Panc1 (cell line): ENCODE results near the gene TGM6.

Source experiments
- CTCF ChIP-seq: fragments of 450-650 bp; IDR thresholded peaks from 2 replicates; pipeline ENCODE4 v1.5.1; 2017; ENCODE audit warnings: mild to moderate bottlenecking
- POLR2AphosphoS5 ChIP-seq: IDR thresholded peaks from 2 replicates; pipeline ENCODE4 v1.6.1; 2012; ENCODE audit warnings: mild to moderate bottlenecking, low read depth, low read length, moderate library complexity
- SIN3A ChIP-seq: IDR thresholded peaks from 2 replicates; pipeline ENCODE4 v1.6.1; 2012; ENCODE audit warnings: low read depth, mild to moderate bottlenecking, low read length, moderate library complexity, borderline replicate concordance; ENCODE audit not compliant: insufficient read depth
- TCF7L2 ChIP-seq: IDR thresholded peaks from 2 replicates; pipeline ENCODE4 v1.6.1; 2011; ENCODE audit warnings: mild to moderate bottlenecking, low read depth, low read length, inconsistent platforms
- TF ChIP-seq, protein P1 (sequence below), 2 experiments: IDR thresholded peaks; 2 replicates each; pipeline ENCODE4 v1.6.1; 2011 to 2012; ENCODE audit warnings: low read depth in 2 of 2, control low read depth in 1 of 2, low read length in 1 of 2, mild to moderate bottlenecking in 1 of 2, moderate library complexity in 1 of 2; ENCODE audit not compliant: insufficient read depth in 1 of 2

- no peak for TF ChIP-seq POLR2AphosphoS5
- no peak for TF ChIP-seq CTCF
- TF ChIP-seq SIN3A = no peak
- TF ChIP-seq, protein P1, sequence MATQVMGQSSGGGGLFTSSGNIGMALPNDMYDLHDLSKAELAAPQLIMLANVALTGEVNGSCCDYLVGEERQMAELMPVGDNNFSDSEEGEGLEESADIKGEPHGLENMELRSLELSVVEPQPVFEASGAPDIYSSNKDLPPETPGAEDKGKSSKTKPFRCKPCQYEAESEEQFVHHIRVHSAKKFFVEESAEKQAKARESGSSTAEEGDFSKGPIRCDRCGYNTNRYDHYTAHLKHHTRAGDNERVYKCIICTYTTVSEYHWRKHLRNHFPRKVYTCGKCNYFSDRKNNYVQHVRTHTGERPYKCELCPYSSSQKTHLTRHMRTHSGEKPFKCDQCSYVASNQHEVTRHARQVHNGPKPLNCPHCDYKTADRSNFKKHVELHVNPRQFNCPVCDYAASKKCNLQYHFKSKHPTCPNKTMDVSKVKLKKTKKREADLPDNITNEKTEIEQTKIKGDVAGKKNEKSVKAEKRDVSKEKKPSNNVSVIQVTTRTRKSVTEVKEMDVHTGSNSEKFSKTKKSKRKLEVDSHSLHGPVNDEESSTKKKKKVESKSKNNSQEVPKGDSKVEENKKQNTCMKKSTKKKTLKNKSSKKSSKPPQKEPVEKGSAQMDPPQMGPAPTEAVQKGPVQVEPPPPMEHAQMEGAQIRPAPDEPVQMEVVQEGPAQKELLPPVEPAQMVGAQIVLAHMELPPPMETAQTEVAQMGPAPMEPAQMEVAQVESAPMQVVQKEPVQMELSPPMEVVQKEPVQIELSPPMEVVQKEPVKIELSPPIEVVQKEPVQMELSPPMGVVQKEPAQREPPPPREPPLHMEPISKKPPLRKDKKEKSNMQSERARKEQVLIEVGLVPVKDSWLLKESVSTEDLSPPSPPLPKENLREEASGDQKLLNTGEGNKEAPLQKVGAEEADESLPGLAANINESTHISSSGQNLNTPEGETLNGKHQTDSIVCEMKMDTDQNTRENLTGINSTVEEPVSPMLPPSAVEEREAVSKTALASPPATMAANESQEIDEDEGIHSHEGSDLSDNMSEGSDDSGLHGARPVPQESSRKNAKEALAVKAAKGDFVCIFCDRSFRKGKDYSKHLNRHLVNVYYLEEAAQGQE (IDR thresholded peaks at IDR 0.05; ENCODE audit: insufficient read depth in 1 of 2, low read depth in 2 of 2, low read length in 1 of 2) = no peak
- TF ChIP-seq TCF7L2 = no peak
These were observed 44.2 kb upstream of the TGM6 start for GRCh38 chr20:2336471-2336870.
